HepG2 (cell line): ENCODE data around the gene PLOD3. TPM values are rescaled to one million over a fixed set of nuclear protein-coding genes. Genes with fewer than 3 reads are reported as not detected.

Experiments
- ATF2 ChIP-seq: sonication (generic); formaldehyde crosslinking; IDR thresholded peaks from 2 replicates; pipeline ENCODE4 v1.4.0; 2020; ENCODE audit warnings: missing genetic modification reagents
- ETV6 ChIP-seq: sonication (generic); formaldehyde crosslinking; conservative IDR thresholded peaks from 2 replicates; pipeline ENCODE4 v1.4.0; 2020; ENCODE audit warnings: missing genetic modification reagents
- FUBP1 ChIP-seq: sonication (generic); formaldehyde crosslinking; IDR thresholded peaks from 2 replicates; pipeline ENCODE4 v1.5.1; 2020; ENCODE audit warnings: missing genetic modification reagents, mild to moderate bottlenecking, borderline replicate concordance
- ISX ChIP-seq: sonication (generic); formaldehyde crosslinking; conservative IDR thresholded peaks from 2 replicates; pipeline ENCODE4 v1.5.0; 2020; ENCODE audit warnings: missing genetic modification reagents
- PAXIP1 ChIP-seq: sonication (generic); formaldehyde crosslinking; conservative IDR thresholded peaks from 2 replicates; pipeline ENCODE4 v1.4.0; 2020; ENCODE audit warnings: mild to moderate bottlenecking, missing genetic modification reagents, moderate library complexity
- RFX1 ChIP-seq: fragments of 450-650 bp; IDR thresholded peaks from 2 replicates; pipeline ENCODE4 v1.6.1; 2017
- SRY ChIP-seq: sonication (generic); formaldehyde crosslinking; IDR thresholded peaks from 2 replicates; pipeline ENCODE4 v1.8.0; 2022; ENCODE audit warnings: mild to moderate bottlenecking, missing genetic modification reagents
- SUZ12 ChIP-seq: fragments of 150-350 bp; IDR thresholded peaks from 2 replicates; pipeline ENCODE4 v1.6.1; 2014; ENCODE audit warnings: low read depth, low read length
- TRIM24 ChIP-seq: sonication (generic); formaldehyde crosslinking; IDR thresholded peaks from 2 replicates; pipeline ENCODE4 v1.8.0; 2022; ENCODE audit warnings: mild to moderate bottlenecking, missing genetic modification reagents
- ZKSCAN5 ChIP-seq: sonication (generic); formaldehyde crosslinking; IDR thresholded peaks from 2 replicates; pipeline ENCODE4 v1.5.1; 2020; ENCODE audit warnings: mild to moderate bottlenecking, missing genetic modification reagents
- ZNF343 ChIP-seq: sonication (generic); formaldehyde crosslinking; IDR thresholded peaks from 2 replicates; pipeline ENCODE4 v1.4.0; 2020; ENCODE audit warnings: mild to moderate bottlenecking, missing genetic modification reagents
- ZNF841 ChIP-seq: sonication (generic); formaldehyde crosslinking; IDR thresholded peaks from 2 replicates; pipeline ENCODE4 v1.8.1; 2023; ENCODE audit warnings: missing genetic modification reagents, borderline replicate concordance
- polyA plus RNA-seq, 8 experiments: library from polyadenylated mRNA; depleted of rRNA in 3 of 8; stranded (reverse) in 7 of 8; unstranded in 1 of 8; fragments of >200 nt; fragmentation: Illumina TruSeq in 4 of 8; extraction: Trizol in 4 of 8; gene quantifications; 2 replicates each; pipeline versions ENCODE4 v1.2.1 to v1.2.3, GENCODE V29; 2011 to 2016; ENCODE audit warnings: low read depth in 4 of 8, missing spikeins in 1 of 8, mixed read lengths in 1 of 8; ENCODE audit not compliant: insufficient read depth in 1 of 8
- total RNA-seq, 5 experiments: library from RNA; depleted of rRNA; stranded (reverse); fragments of >200 nt; fragmentation: Illumina TruSeq; extraction: Trizol; gene quantifications; 2 replicates each; pipeline ENCODE4 v1.2.3, GENCODE V29; 2016; ENCODE audit warnings: low read depth in 1 of 5
- TF ChIP-seq, protein P1 (sequence below): sonication (generic); formaldehyde crosslinking; IDR thresholded peaks from 2 replicates; pipeline ENCODE4 v1.9.0; 2022; ENCODE audit warnings: low read depth, missing genetic modification reagents
- TF ChIP-seq, protein P2 (sequence below): sonication (generic); formaldehyde crosslinking; IDR thresholded peaks from 2 replicates; pipeline ENCODE4 v1.4.0; 2020; ENCODE audit warnings: mild to moderate bottlenecking, missing genetic modification reagents, borderline replicate concordance

The PLOD3 gene
- total and polyA plus RNA-seq, 2 of the 13 experiments (the other 11 are each of a cell fraction or from before 2014, with no cell fraction given), result 65.8 to 67.4 TPM

GRCh38 chr7:101200862-101201599 is 16.4 kb downstream of the PLOD3 start, which contains the start of gene MOGAT3 (continued):
- no peak for TF ChIP-seq ETV6 (CRISPR knock-in tag)
- TF ChIP-seq TRIM24 (CRISPR knock-in tag), result no peak
- TF ChIP-seq PAXIP1 (CRISPR knock-in tag), result peak; percentile 94
- TF ChIP-seq RFX1, result no peak
- TF ChIP-seq, protein P1, sequence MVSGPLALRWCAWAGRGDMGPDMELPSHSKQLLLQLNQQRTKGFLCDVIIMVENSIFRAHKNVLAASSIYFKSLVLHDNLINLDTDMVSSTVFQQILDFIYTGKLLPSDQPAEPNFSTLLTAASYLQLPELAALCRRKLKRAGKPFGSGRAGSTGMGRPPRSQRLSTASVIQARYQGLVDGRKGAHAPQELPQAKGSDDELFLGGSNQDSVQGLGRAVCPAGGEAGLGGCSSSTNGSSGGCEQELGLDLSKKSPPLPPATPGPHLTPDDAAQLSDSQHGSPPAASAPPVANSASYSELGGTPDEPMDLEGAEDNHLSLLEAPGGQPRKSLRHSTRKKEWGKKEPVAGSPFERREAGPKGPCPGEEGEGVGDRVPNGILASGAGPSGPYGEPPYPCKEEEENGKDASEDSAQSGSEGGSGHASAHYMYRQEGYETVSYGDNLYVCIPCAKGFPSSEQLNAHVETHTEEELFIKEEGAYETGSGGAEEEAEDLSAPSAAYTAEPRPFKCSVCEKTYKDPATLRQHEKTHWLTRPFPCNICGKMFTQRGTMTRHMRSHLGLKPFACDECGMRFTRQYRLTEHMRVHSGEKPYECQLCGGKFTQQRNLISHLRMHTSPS (CRISPR knock-in tag), result no peak; the same call in 1 of the 2 replicates
- TF ChIP-seq ZNF343 (CRISPR knock-in tag), result no peak
- TF ChIP-seq SRY (CRISPR knock-in tag), result 0 out of 2 replicates have a peak, but pooled peaks have one; percentile 17
- TF ChIP-seq, protein P2, sequence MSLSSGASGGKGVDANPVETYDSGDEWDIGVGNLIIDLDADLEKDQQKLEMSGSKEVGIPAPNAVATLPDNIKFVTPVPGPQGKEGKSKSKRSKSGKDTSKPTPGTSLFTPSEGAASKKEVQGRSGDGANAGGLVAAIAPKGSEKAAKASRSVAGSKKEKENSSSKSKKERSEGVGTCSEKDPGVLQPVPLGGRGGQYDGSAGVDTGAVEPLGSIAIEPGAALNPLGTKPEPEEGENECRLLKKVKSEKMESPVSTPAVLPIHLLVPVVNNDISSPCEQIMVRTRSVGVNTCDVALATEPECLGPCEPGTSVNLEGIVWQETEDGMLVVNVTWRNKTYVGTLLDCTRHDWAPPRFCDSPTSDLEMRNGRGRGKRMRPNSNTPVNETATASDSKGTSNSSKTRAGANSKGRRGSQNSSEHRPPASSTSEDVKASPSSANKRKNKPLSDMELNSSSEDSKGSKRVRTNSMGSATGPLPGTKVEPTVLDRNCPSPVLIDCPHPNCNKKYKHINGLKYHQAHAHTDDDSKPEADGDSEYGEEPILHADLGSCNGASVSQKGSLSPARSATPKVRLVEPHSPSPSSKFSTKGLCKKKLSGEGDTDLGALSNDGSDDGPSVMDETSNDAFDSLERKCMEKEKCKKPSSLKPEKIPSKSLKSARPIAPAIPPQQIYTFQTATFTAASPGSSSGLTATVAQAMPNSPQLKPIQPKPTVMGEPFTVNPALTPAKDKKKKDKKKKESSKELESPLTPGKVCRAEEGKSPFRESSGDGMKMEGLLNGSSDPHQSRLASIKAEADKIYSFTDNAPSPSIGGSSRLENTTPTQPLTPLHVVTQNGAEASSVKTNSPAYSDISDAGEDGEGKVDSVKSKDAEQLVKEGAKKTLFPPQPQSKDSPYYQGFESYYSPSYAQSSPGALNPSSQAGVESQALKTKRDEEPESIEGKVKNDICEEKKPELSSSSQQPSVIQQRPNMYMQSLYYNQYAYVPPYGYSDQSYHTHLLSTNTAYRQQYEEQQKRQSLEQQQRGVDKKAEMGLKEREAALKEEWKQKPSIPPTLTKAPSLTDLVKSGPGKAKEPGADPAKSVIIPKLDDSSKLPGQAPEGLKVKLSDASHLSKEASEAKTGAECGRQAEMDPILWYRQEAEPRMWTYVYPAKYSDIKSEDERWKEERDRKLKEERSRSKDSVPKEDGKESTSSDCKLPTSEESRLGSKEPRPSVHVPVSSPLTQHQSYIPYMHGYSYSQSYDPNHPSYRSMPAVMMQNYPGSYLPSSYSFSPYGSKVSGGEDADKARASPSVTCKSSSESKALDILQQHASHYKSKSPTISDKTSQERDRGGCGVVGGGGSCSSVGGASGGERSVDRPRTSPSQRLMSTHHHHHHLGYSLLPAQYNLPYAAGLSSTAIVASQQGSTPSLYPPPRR (CRISPR knock-in tag), result peak; percentile 91
- no peak for TF ChIP-seq FUBP1 (CRISPR knock-in tag)
- TF ChIP-seq ZKSCAN5, result peak; percentile 100
- no peak for TF ChIP-seq ZNF841 (CRISPR knock-in tag)
- no peak for TF ChIP-seq SUZ12
- TF ChIP-seq ATF2 (CRISPR knock-in tag), result no peak; the same call in 1 of the 2 replicates
- TF ChIP-seq ISX (CRISPR knock-in tag), result no peak
